ENCODE data around the gene COL24A1.
"Not testable (repeated sequence)": the region's sequence is repeated elsewhere in the genome, so short reads cannot be mapped to it uniquely, and the experiment has no call there.

COL24A1 gene

GRCh38 chr1:85894651-85895050 is 261.9 kb downstream of the COL24A1 start:
- DNase-seq = peak in 2 of 51 donors; percentile 1

- DNase-seq = no peak
Measured at GRCh38 chr1:85892366-85892765, 264.2 kb downstream of the COL24A1 start.

GRCh38 chr1:85889870-85890269 is 266.7 kb downstream of the COL24A1 start:
- no peak for DNase-seq

GRCh38 chr1:85888921-85889320 is 267.7 kb downstream of the COL24A1 start:
- no peak for DNase-seq

- DNase-seq = no peak
Measured at GRCh38 chr1:85884372-85885035, 272.1 kb downstream of the COL24A1 start.

GRCh38 chr1:85867189-85867588 is 289.4 kb downstream of the COL24A1 start:
- DNase-seq = no peak

GRCh38 chr1:85865213-85865612 is 291.4 kb downstream of the COL24A1 start:
- DNase-seq = no peak

GRCh38 chr1:85864727-85865126 is 291.8 kb downstream of the COL24A1 start:
- DNase-seq = no peak

GRCh38 chr1:85863639-85864038 is 292.9 kb downstream of the COL24A1 start:
- not testable (repeated sequence) for DNase-seq

- no peak for DNase-seq
Measured at GRCh38 chr1:85862456-85862855, 294.1 kb downstream of the COL24A1 start.

- no peak for DNase-seq
Measured at GRCh38 chr1:85857991-85858390, 298.6 kb downstream of the COL24A1 start.

GRCh38 chr1:85850238-85850637 is 306.3 kb downstream of the COL24A1 start:
- no peak for DNase-seq

GRCh38 chr1:85849660-85850059 is 306.9 kb downstream of the COL24A1 start:
- DNase-seq = no peak

- DNase-seq = no peak
Measured at GRCh38 chr1:85847356-85847755, 309.2 kb downstream of the COL24A1 start.

- no peak for DNase-seq
Measured at GRCh38 chr1:85846706-85847105, 309.9 kb downstream of the COL24A1 start.

GRCh38 chr1:85839459-85839858 is 317.1 kb downstream of the COL24A1 start:
- DNase-seq = no peak

GRCh38 chr1:85838238-85838637 is 318.3 kb downstream of the COL24A1 start:
- no peak for DNase-seq

GRCh38 chr1:85836736-85837135 is 319.8 kb downstream of the COL24A1 start:
- no peak for DNase-seq

- not testable (repeated sequence) for DNase-seq
Measured at GRCh38 chr1:85833165-85833564, 323.4 kb downstream of the COL24A1 start.

GRCh38 chr1:85830837-85831236 is 325.7 kb downstream of the COL24A1 start:
- DNase-seq = no peak

GRCh38 chr1:85824066-85824840 is 332.3 kb downstream of the COL24A1 start:
- no peak for DNase-seq

GRCh38 chr1:85822696-85823095 is 333.9 kb downstream of the COL24A1 start:
- no peak for DNase-seq

GRCh38 chr1:85818371-85818770 is 338.2 kb downstream of the COL24A1 start:
- DNase-seq = no peak

Measured in hypothalamus (tissue), 51 donors.